ENCODE results near the gene BTNL3. TPM values are rescaled to one million over a fixed set of nuclear protein-coding genes. Genes with fewer than 3 reads are reported as not detected.
A peak's percentile ranks its signal among the peaks of the same experiment; 100 is the strongest.
"Not testable (repeated sequence)": the region's sequence is repeated elsewhere in the genome, so short reads cannot be mapped to it uniquely, and the experiment has no call there.

BTNL3 gene
- total and polyA plus RNA-seq, 4 donors = 0.08 to 0.19 TPM; not detected in 2

DNA sequence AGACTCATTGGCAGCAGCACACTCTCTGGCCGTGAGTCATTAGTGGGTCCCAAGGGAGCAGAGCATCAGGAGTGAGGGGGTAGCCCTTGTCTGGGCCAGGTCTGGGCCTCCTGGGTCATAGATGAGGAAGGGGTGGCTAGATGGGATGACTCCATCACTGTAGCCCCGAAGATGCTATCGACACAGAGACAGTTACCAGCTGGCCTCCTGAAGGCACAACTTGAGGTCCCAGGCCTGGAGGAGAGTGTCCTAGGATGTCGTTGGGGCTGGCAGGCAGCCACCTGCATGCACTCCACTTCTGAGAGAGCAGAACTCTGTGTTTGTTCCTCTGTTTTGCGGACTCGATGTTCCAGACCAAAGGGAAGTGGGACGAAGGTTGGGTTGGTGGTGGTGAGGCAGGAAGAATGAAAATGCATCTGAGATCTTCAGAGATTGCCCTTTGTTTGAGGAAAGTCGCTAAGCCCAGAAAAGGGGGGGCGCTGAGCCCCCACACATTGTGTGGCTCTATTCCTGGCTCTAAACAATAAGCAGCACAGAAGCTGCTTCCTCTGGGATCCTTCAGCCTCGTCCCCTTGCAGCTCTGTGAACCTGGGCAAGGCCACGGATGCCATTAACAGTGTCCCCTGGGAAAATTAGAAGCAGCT, 56.1 kb downstream of the BTNL3 start:
- Histone ChIP-seq H3K9ac (ENCODE audit: low read depth in 1 of 2, low read length in 2 of 2) (no peak overlapping the region), H3K4me1 (ENCODE audit: control insufficient read depth in 4 of 4, insufficient read depth in 4 of 4, low read length in 3 of 4) (no peaks in the 10 kb centered on the region), H3K27me3 (ENCODE audit: control insufficient read depth in 4 of 4, insufficient read depth in 4 of 4, low read length in 3 of 4) (peaks cover 0 to 11% (median under 1%) of the 10 kb centered on the region in 4 donors), H3K27ac (ENCODE audit: low read depth in 1 of 2, low read length in 2 of 2) (no peak overlapping the region), H3K9me3 (ENCODE audit: control insufficient read depth in 4 of 4, low read length in 3 of 4) (no peaks in the 10 kb centered on the region), H3K36me3 (ENCODE audit: control insufficient read depth in 4 of 4, insufficient read depth in 3 of 4, low read depth in 1 of 4, low read length in 3 of 4) (no peaks in the 10 kb centered on the region), H3K4me3 (ENCODE audit: low read depth in 1 of 3, low read length in 3 of 3) (no peak overlapping the region)
- TF ChIP-seq SP1 (IDR thresholded peaks at IDR 0.05) = peak; percentile 74
- TF ChIP-seq NR2F2 (IDR thresholded peaks at IDR 0.05) = peak; percentile 65
- TF ChIP-seq RXRA (IDR thresholded peaks at IDR 0.05) = peak; percentile 34 to 47
- no peak for TF ChIP-seq YY1 (IDR thresholded peaks at IDR 0.05)
- TF ChIP-seq, protein P1, sequence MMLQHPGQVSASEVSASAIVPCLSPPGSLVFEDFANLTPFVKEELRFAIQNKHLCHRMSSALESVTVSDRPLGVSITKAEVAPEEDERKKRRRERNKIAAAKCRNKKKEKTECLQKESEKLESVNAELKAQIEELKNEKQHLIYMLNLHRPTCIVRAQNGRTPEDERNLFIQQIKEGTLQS (IDR thresholded peaks at IDR 0.05) = no peak
- no peak for TF ChIP-seq JUND (IDR thresholded peaks at IDR 0.05)
- TF ChIP-seq FOXA1 (IDR thresholded peaks at IDR 0.05) = no peak
- WGBS = 47% methylated on average over 11 of the region's 11 CpGs
- no peak for DNase-seq (ENCODE audit: low spot score)

DNA sequence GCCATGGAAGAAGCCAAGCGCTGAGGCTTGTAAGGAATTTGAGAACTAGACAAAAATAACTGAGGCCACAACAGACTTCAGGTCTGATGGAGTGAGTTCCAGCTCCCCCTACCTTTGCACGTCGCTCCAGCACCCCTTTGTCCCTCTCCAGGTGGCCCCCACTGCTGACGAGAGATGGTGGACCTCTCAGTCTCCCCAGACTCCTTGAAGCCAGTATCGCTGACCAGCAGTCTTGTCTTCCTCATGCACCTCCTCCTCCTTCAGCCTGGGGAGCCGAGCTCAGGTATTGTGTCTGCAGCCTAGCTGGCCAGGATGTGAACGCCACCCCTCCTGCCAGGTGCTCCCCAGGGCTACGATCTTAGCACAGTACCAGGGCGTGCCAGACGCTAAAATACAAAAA, 56.7 kb downstream of the BTNL3 start:
- no peak overlapping the region for H3K27ac ChIP-seq (ENCODE audit: low read depth in 1 of 2, low read length in 2 of 2)

DNA sequence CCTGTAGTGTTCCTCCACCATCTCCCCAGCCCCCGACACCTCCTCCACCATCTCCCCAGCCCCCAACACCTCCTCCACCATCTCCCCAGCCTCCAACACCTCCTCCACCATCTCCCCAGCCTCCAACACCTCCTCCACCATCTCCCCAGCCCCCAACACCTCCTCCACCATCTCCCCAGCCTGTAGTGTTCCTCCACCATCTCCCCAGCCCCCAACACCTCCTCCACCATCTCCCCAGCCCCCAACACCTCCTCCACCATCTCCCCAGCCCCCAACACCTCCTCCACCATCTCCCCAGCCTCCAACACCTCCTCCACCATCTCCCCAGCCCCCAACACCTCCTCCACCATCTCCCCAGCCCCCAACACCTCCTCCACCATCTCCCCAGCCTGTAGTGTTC, 57.2 kb downstream of the BTNL3 start:
- not testable (repeated sequence) for H3K4me1 ChIP-seq (ENCODE audit: control insufficient read depth in 4 of 4, insufficient read depth in 4 of 4, low read length in 3 of 4); H3K4me3 ChIP-seq (ENCODE audit: low read depth in 1 of 3, low read length in 3 of 3); H3K27ac ChIP-seq (ENCODE audit: low read depth in 1 of 2, low read length in 2 of 2); DNase-seq (ENCODE audit: low spot score); H3K9me3 ChIP-seq (ENCODE audit: control insufficient read depth in 4 of 4, low read length in 3 of 4); H3K36me3 ChIP-seq (ENCODE audit: control insufficient read depth in 4 of 4, insufficient read depth in 3 of 4, low read depth in 1 of 4, low read length in 3 of 4); H3K9ac ChIP-seq (ENCODE audit: low read depth in 1 of 2, low read length in 2 of 2)
- H3K27me3 ChIP-seq (ENCODE audit: control insufficient read depth in 4 of 4, insufficient read depth in 4 of 4, low read length in 3 of 4) = peaks cover 0 to 15% (median 3%) of the 10 kb centered on the region in 4 donors
- 39% methylated on average over 1 of the region's 1 CpG for WGBS

More for the DNA sequence above, 56.7 kb downstream of the BTNL3 start:
- Histone ChIP-seq H3K4me3 (ENCODE audit: low read depth in 1 of 3, low read length in 3 of 3) (no peak overlapping the region), H3K36me3 (ENCODE audit: control insufficient read depth in 4 of 4, insufficient read depth in 3 of 4, low read depth in 1 of 4, low read length in 3 of 4) (no peaks in the 10 kb centered on the region), H3K4me1 (ENCODE audit: control insufficient read depth in 4 of 4, insufficient read depth in 4 of 4, low read length in 3 of 4) (no peaks in the 10 kb centered on the region), H3K9me3 (ENCODE audit: control insufficient read depth in 4 of 4, low read length in 3 of 4) (no peaks in the 10 kb centered on the region), H3K27me3 (ENCODE audit: control insufficient read depth in 4 of 4, insufficient read depth in 4 of 4, low read length in 3 of 4) (peaks cover 0 to 15% (median 2%) of the 10 kb centered on the region in 4 donors), H3K9ac (ENCODE audit: low read depth in 1 of 2, low read length in 2 of 2) (no peak overlapping the region)
- TF ChIP-seq HNF4A (conservative IDR thresholded peaks at IDR 0.05) (no peak), TAF1 (conservative IDR thresholded peaks at IDR 0.05) (no peak), RAD21 (IDR thresholded peaks at IDR 0.05) (no peak), NR2F2 (IDR thresholded peaks at IDR 0.05) (no peak), FOXA1 (IDR thresholded peaks at IDR 0.05) (no peak), SP1 (IDR thresholded peaks at IDR 0.05) (no peak), RXRA (IDR thresholded peaks at IDR 0.05) (no peak), EGR1 (IDR thresholded peaks at IDR 0.05; ENCODE audit: low read depth in 2 of 2) (no peak), JUND (IDR thresholded peaks at IDR 0.05) (no peak)
- TF ChIP-seq, protein P2, sequence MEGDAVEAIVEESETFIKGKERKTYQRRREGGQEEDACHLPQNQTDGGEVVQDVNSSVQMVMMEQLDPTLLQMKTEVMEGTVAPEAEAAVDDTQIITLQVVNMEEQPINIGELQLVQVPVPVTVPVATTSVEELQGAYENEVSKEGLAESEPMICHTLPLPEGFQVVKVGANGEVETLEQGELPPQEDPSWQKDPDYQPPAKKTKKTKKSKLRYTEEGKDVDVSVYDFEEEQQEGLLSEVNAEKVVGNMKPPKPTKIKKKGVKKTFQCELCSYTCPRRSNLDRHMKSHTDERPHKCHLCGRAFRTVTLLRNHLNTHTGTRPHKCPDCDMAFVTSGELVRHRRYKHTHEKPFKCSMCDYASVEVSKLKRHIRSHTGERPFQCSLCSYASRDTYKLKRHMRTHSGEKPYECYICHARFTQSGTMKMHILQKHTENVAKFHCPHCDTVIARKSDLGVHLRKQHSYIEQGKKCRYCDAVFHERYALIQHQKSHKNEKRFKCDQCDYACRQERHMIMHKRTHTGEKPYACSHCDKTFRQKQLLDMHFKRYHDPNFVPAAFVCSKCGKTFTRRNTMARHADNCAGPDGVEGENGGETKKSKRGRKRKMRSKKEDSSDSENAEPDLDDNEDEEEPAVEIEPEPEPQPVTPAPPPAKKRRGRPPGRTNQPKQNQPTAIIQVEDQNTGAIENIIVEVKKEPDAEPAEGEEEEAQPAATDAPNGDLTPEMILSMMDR (IDR thresholded peaks at IDR 0.05; ENCODE audit: low read depth, low read length, missing input control) = no peak
- TF ChIP-seq, protein P3, sequence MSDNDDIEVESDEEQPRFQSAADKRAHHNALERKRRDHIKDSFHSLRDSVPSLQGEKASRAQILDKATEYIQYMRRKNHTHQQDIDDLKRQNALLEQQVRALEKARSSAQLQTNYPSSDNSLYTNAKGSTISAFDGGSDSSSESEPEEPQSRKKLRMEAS (IDR thresholded peaks at IDR 0.05) = no peak
- TF ChIP-seq, protein P4, sequence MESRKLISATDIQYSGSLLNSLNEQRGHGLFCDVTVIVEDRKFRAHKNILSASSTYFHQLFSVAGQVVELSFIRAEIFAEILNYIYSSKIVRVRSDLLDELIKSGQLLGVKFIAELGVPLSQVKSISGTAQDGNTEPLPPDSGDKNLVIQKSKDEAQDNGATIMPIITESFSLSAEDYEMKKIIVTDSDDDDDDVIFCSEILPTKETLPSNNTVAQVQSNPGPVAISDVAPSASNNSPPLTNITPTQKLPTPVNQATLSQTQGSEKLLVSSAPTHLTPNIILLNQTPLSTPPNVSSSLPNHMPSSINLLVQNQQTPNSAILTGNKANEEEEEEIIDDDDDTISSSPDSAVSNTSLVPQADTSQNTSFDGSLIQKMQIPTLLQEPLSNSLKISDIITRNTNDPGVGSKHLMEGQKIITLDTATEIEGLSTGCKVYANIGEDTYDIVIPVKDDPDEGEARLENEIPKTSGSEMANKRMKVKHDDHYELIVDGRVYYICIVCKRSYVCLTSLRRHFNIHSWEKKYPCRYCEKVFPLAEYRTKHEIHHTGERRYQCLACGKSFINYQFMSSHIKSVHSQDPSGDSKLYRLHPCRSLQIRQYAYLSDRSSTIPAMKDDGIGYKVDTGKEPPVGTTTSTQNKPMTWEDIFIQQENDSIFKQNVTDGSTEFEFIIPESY (IDR thresholded peaks at IDR 0.05) = no peak
- DNase-seq (ENCODE audit: low spot score) = no peak
- 57% methylated on average over 10 of the region's 10 CpGs for WGBS
